T-helper 2 cell treated with Interferon-gamma antibody and Interleukin-4, amounts not matched to agents 5 μg/mL and 100 μg/mL, for 36 hours (primary cell): ENCODE measurements around the gene GABRG3.

Source experiments
- DNase-seq: peaks from one replicate; pipeline ENCODE4 v3.0.0; 2021; ENCODE audit warnings: low spot score
- H3K27ac Mint-ChIP-seq: one replicate; pipeline ENCODE4 v1.8.0; 2021; ENCODE audit warnings: mild to moderate bottlenecking, mixed read lengths
- H3K27me3 Mint-ChIP-seq: one replicate; pipeline ENCODE4 v1.8.0; 2021; ENCODE audit warnings: low read depth, mixed read lengths
- H3K36me3 Mint-ChIP-seq: one replicate; pipeline ENCODE4 v1.8.0; 2021; ENCODE audit warnings: low read depth, mixed read lengths
- H3K4me1 Mint-ChIP-seq: one replicate; pipeline ENCODE4 v1.8.0; 2021; ENCODE audit warnings: low read depth, mixed read lengths
- H3K4me3 Mint-ChIP-seq: one replicate; pipeline ENCODE4 v1.8.0; 2022; ENCODE audit warnings: mild to moderate bottlenecking, moderate library complexity, mixed read lengths
- H3K9me3 Mint-ChIP-seq: one replicate; pipeline ENCODE4 v1.8.0; 2021; ENCODE audit warnings: mixed read lengths

Gene GABRG3

DNA sequence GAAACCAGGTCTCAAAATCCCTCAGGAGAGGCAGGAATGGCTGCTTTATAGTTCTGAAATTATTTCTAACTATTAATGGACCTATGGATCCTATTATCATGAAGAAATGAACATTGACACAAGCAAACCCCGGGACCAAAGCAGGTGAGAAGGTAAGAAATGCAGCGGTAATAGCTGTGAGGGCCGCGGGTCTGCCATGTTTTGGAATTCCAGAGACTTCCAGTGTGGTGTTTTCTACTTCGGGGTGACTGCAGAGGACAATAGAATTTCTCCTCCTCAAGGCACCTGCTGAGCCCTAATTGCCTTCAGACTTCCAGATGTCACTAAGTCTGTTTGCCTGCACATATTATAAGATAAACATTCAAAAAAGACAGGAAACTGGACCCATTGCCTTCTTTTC lies 437.4 kb downstream of the GABRG3 start:
- DNase-seq = no peak
- peaks cover 41% of the 10 kb centered on the region for H3K9me3 Mint-ChIP-seq

DNA sequence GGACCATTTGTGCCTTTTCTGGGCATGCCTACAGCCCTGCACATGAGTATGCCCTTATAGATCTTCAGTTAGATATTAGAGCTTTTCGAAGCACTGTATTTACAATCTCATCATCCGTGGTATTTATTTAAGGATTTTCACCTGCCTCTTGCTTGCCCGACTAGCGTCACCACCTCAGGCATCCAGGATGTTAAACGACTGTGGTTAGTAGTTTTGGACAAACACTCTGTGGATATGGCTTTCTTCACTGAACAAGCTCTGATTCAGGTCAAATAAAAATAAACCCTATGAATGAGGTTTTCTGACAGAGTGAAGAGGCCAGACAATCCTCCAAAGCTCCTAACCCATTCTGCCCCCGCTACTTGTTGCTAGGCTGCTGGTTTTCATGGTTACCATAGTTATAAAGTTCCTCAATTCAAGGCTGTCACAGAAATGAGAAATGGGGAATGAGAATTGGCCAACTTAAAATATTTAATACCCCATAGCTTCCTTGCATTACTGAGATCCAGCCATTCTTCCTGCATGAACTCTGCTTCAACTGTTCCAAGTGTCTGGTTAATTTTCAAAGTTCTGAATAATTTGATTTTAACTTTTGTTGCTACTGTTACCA lies 440.1 kb downstream of the GABRG3 start:
- H3K27ac Mint-ChIP-seq = no peak overlapping the region
- H3K4me1 Mint-ChIP-seq = no peaks in the 10 kb centered on the region
- no peak for DNase-seq
- no peak overlapping the region for H3K4me3 Mint-ChIP-seq
- no peaks in the 10 kb centered on the region for H3K36me3 Mint-ChIP-seq
- peaks cover 38% of the 10 kb centered on the region for H3K9me3 Mint-ChIP-seq
- H3K27me3 Mint-ChIP-seq = no peaks in the 10 kb centered on the region

More for the DNA sequence above, 437.4 kb downstream of the GABRG3 start:
- H3K27me3 Mint-ChIP-seq = no peaks in the 10 kb centered on the region
- no peaks in the 10 kb centered on the region for H3K36me3 Mint-ChIP-seq
- H3K4me3 Mint-ChIP-seq = no peak overlapping the region
- H3K4me1 Mint-ChIP-seq = no peaks in the 10 kb centered on the region
- no peak overlapping the region for H3K27ac Mint-ChIP-seq

DNA sequence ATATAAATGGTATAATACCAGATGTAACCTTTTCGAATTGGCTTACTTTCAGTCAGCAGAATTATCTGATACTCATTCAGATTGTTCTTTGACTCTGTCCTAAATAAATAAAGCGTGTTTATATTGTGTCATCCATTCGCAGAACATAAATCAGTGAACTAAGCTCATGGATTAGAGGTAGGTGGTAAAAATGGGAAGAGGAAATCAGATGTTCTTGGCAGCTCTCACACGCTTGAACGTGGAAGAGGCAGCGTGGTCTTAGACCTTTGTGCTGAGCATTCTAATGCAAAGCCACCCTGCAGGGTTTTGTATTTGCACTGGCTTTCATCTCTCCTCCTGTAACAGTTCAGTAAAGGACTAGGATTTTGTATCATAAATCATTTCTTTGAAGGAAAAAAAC lies 441.4 kb downstream of the GABRG3 start:
- Mint-ChIP-seq H3K27me3 (no peaks in the 10 kb centered on the region), H3K9me3 (peaks cover 39% of the 10 kb centered on the region), H3K4me1 (no peaks in the 10 kb centered on the region), H3K36me3 (no peaks in the 10 kb centered on the region), H3K4me3 (no peak overlapping the region), H3K27ac (no peak overlapping the region)
- no peak for DNase-seq

DNA sequence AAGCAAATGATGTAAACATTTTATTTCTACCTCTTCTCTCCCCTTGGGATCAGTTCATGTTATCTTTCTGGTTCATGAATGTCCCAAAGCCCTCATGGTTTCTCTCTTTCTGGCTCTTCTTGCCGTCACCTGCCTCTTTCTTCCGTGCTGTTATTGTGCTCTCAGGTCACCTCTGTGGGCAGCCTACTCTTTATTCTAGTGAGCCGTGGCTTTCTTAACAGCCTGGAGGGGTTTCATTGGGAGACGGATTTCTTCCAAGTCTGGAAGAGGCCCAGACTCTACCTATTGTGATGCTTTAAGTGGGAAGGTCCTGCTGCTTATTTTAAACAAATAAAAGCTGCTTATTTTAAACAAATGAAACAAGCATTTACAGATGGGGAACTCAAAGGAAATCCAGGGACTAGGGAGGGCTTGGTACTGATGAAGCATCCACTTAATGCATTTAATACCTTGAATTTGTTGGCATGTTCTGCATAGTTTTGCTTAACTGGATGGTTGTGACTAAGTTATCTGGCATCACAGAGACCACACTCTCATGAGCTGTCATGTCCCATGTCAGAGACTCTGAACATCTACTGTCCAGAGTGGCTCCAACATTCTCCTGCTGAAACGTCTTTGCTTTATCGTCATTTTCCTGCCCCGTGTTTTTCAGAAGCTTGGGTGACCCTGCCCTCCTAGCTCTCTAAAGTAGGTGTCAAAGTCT lies 443.3 kb downstream of the GABRG3 start:
- H3K27ac Mint-ChIP-seq = no peak overlapping the region
- no peaks in the 10 kb centered on the region for H3K4me1 Mint-ChIP-seq
- H3K27me3 Mint-ChIP-seq = no peaks in the 10 kb centered on the region
- no peak overlapping the region for H3K4me3 Mint-ChIP-seq
- H3K36me3 Mint-ChIP-seq = no peaks in the 10 kb centered on the region
- peaks cover 48% of the 10 kb centered on the region for H3K9me3 Mint-ChIP-seq
- no peak for DNase-seq

DNA sequence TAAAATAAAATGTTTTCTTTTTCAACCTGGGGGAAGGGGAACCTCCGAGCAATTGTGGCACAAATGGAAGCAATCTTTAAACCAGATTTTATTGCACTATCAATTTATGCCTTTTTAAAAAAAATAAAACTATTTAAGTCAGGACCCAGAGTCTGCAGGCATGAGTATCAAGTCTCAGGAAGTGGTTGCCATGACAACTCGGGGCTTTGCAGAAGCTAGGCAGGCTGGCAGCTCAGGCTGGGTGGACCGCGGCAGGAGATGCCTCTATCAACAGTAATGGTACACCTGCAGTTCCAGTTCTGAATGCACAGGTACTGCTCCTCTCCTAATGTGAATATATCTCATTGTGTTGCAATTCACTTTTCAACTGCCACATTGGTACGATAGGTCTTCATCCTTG lies 447.7 kb downstream of the GABRG3 start:
- Mint-ChIP-seq H3K4me3 (no peak overlapping the region), H3K9me3 (peaks cover 45% of the 10 kb centered on the region), H3K36me3 (no peaks in the 10 kb centered on the region), H3K27ac (no peak overlapping the region), H3K4me1 (no peaks in the 10 kb centered on the region), H3K27me3 (no peaks in the 10 kb centered on the region)
- no peak for DNase-seq

DNA sequence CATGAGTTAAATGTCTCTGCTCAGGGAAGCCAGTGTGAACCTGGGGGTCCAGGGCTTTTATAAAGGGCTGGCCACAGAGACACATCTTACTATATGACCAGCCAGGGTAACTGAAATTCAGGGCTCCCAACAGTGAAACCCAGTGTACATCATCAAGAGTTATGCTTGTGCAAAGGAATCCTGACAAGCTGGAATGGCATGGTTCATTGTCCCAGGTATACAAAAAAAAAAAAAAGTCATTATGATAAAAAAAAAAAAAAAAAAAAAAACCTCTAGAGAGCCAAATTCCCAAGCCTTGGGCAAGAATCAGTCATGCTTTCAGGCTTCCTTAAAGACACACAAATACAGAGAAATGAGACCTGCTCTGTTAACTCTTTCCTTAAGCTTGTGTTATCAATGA lies 452.0 kb downstream of the GABRG3 start:
- Mint-ChIP-seq H3K27ac (no peak overlapping the region), H3K27me3 (no peaks in the 10 kb centered on the region), H3K36me3 (no peaks in the 10 kb centered on the region), H3K4me1 (no peaks in the 10 kb centered on the region), H3K9me3 (peaks cover 29% of the 10 kb centered on the region), H3K4me3 (no peak overlapping the region)
- DNase-seq = no peak

DNA sequence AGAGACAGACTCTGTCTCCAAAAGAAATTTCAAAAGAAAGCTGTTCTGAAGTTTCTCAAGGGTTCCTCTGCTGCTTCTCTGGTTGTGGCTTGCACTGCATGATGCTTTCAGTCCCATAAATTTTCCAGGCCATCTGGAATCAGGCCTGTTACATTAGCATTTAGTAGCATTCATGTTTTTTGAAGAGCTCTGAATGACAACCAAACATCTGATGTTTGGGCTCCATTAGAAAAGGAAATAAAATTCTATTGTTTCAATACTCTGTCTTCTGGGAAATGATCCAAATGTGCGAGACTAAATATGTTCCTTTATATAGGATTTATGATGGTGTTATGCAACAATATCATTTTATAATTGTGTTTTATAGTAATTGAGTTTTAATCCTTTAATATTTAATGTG lies 455.8 kb downstream of the GABRG3 start:
- Mint-ChIP-seq H3K36me3 (no peaks in the 10 kb centered on the region), H3K4me3 (no peak overlapping the region), H3K9me3 (peaks cover 42% of the 10 kb centered on the region), H3K27me3 (no peaks in the 10 kb centered on the region), H3K27ac (no peak overlapping the region), H3K4me1 (no peaks in the 10 kb centered on the region)
- DNase-seq = no peak

DNA sequence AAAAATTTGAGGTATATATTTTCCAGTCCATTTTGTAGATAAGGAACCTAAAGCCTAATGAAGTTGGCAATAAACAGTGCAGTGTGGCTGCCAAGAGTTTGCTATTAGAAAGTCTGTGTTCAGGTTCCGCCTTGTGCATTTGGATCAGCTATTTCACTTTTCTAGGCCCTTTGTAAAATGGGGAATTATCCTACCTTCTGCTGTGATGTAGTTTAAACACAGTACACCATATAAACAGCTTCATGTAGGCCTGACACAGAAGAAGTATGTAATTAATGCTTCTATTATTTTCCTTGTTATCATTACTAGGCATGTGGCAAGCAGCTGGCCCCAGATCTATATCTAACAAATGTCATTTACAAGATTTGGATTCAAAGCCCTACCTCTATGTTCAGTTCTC lies 456.3 kb downstream of the GABRG3 start:
- peaks cover 47% of the 10 kb centered on the region for H3K9me3 Mint-ChIP-seq
- no peaks in the 10 kb centered on the region for H3K4me1 Mint-ChIP-seq
- H3K4me3 Mint-ChIP-seq = no peak overlapping the region
- no peak for DNase-seq
- no peaks in the 10 kb centered on the region for H3K27me3 Mint-ChIP-seq
- H3K36me3 Mint-ChIP-seq = no peaks in the 10 kb centered on the region
- no peak overlapping the region for H3K27ac Mint-ChIP-seq

DNA sequence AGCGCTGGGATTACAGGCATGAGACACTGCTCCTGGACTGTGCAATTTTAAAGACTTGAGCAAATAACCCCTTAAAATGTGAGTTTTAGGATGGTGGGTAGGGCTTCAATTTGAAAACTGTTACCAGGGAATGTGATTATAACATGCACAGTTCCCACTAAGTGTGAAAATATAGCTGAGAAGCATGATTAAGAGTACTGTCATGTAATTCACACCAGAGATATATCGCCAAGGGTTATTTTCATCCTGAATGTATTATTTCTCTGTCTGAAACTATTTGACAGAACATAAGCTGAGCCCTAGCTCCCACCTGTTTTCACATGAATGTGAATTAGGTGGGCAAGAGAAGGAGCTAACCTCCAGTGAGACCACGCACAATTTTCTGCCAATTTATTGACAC lies 457.2 kb downstream of the GABRG3 start:
- no peaks in the 10 kb centered on the region for H3K36me3 Mint-ChIP-seq
- H3K4me1 Mint-ChIP-seq = no peaks in the 10 kb centered on the region
- no peaks in the 10 kb centered on the region for H3K27me3 Mint-ChIP-seq
- H3K9me3 Mint-ChIP-seq = peaks cover 49% of the 10 kb centered on the region
- H3K27ac Mint-ChIP-seq = no peak overlapping the region
- no peak for DNase-seq
- H3K4me3 Mint-ChIP-seq = no peak overlapping the region

DNA sequence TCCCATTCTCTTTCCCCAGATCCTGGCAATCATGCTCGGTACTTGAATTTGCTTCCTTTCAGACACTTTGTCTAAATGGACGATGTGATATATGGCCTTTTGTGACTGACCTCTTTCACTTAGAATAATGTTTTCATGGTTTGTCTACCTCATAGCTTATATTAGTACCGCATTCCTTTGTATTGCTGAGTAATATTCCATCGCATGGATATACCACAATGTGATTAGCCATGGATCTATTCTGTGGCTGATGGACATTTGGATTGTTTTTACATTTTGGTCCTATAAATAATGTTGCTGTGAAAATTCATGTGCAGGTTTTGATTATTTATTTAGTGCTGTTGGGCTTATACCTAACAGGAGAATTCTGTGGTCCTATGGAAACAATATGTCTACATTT lies 458.6 kb downstream of the GABRG3 start:
- Mint-ChIP-seq H3K9me3 (peaks cover 53% of the 10 kb centered on the region), H3K4me3 (no peak overlapping the region), H3K27me3 (no peaks in the 10 kb centered on the region), H3K27ac (no peak overlapping the region), H3K4me1 (no peaks in the 10 kb centered on the region), H3K36me3 (no peaks in the 10 kb centered on the region)
- no peak for DNase-seq

DNA sequence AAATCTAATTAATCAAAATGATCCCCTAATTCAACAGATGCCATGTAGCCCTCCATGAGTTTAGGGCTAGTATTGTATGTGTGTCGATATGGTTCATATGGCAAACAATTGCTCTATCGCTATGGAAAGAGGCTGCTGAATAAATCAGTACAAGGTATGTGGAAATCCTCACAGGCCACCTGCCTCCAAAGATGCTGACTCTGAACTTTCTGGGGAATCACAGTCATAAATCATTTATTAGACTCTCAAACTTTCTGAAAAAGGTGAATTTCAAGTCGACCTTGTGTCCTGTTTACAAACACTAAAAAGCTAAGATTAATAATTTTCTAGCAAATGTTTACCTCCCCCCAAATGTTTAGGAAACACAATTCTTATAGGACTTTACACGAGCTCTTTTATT lies 462.6 kb downstream of the GABRG3 start:
- H3K4me1 Mint-ChIP-seq = no peaks in the 10 kb centered on the region
- no peaks in the 10 kb centered on the region for H3K36me3 Mint-ChIP-seq
- no peak overlapping the region for H3K27ac Mint-ChIP-seq
- DNase-seq = no peak
- no peaks in the 10 kb centered on the region for H3K27me3 Mint-ChIP-seq
- H3K9me3 Mint-ChIP-seq = peaks cover 63% of the 10 kb centered on the region
- H3K4me3 Mint-ChIP-seq = no peak overlapping the region

DNA sequence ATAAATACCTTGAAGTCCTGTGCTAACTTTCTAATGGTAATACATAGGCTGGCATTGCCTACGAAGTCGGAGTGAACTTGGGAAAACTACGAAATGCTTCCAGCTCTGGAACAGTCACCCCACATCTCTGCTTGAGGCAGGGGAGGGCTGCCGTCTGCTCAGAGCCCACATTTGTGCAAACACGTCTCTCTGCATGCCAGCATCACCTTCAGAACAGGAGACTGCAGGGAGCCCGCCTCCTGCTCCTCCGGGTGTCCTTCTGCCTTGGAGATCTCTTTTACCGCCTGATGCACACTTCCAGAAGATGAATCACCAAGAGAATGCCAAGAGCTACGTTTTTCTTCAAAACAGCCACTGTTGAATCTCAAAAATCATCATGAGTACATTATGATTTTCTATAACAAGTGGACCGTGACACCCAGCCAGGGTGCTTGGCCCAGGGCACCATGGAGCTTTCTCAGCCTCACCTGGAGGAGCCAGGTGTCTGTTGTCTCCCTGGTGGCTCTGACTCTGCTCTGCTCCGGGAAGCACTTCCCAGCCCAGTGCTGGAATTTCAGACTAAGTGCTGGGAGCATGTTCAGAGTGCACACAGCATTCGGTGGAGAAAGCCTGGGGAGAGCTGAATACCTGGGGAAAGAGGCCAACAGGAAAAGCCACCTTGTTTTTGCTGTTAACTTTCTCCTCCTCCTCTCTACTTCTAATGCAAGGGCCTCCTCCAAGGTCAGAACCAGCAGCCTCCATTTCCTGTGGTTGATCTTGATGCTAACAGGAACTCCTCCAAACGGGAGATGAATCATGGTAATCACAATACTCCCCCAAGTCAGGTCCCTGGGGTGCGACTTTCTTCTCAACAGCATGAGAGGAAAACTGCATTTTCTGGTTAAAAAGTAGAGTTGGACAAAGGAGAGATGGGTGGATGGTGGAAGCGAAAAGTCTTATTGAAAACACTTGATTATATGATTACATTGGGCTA lies 467.7 kb downstream of the GABRG3 start:
- no peak overlapping the region for H3K4me3 Mint-ChIP-seq
- no peak overlapping the region for H3K27ac Mint-ChIP-seq
- no peaks in the 10 kb centered on the region for H3K4me1 Mint-ChIP-seq
- no peak for DNase-seq
- H3K36me3 Mint-ChIP-seq = no peaks in the 10 kb centered on the region
- peaks cover 58% of the 10 kb centered on the region for H3K9me3 Mint-ChIP-seq
- H3K27me3 Mint-ChIP-seq = no peaks in the 10 kb centered on the region

DNA sequence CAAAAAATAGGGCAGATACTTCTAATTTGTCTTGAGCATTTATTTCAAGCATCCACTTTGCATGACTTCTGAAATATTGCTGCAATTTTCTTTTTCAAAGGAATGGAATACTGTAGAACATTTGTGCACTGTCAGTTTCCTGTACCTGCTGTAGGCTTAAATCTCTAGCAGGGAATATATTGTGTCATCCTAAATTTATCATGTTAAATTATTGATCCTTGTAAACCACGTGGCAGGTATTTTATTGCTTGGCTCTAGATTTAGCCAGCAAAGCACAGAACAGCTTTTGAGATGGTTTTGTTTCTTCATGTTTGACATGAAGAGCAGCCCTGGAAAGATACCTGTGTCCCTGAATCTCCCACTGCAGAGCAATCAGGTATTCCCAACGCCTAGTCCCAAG lies 470.1 kb downstream of the GABRG3 start:
- H3K9me3 Mint-ChIP-seq = peaks cover 48% of the 10 kb centered on the region
- no peak overlapping the region for H3K27ac Mint-ChIP-seq
- H3K27me3 Mint-ChIP-seq = no peaks in the 10 kb centered on the region
- no peak overlapping the region for H3K4me3 Mint-ChIP-seq
- H3K4me1 Mint-ChIP-seq = no peaks in the 10 kb centered on the region
- no peak for DNase-seq
- no peaks in the 10 kb centered on the region for H3K36me3 Mint-ChIP-seq

DNA sequence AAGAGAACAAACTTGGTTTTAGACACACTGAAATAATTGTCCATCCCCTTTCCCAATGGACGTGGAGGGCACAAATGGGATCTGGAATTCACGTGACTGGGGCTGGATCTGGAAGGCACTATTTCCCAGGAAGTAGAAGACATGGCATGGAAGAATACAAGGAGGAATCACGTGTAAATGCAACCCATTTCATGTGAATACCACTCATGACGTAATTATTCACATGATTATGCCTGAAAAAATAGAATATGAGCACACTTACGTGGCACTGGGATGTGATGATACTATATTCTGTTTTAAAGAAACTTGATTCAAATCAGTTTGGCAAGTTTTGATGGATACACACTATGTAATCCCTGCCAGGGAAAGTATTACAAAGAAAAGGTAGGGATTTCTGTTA lies 477.3 kb downstream of the GABRG3 start:
- Mint-ChIP-seq H3K27me3 (no peaks in the 10 kb centered on the region), H3K4me3 (no peak overlapping the region), H3K36me3 (no peaks in the 10 kb centered on the region), H3K4me1 (no peaks in the 10 kb centered on the region), H3K27ac (no peak overlapping the region), H3K9me3 (peaks cover 37% of the 10 kb centered on the region)
- DNase-seq = no peak
